Fibroblast of lung (primary cell): ENCODE results near the gene IGIP.

ENCODE experiments used
- EZH2 ChIP-seq: IDR thresholded peaks from 2 replicates; pipeline ENCODE4 v1.5.1; 2012; ENCODE audit warnings: low read length, control low read depth, mild to moderate bottlenecking; ENCODE audit errors: missing control alignments
- TF ChIP-seq, protein P1 (sequence below), 2 donors: IDR thresholded peaks in 1 of 2; conservative IDR thresholded peaks in 1 of 2; 1 replicate in 1 of 2; 2 replicates in 1 of 2; pipeline ENCODE4 v1.5.1; 2011 to 2012; ENCODE audit warnings: low read length in 2 of 2, control low read depth in 1 of 2, inconsistent platforms in 1 of 2, low read depth in 1 of 2, mild to moderate bottlenecking in 1 of 2

DNA sequence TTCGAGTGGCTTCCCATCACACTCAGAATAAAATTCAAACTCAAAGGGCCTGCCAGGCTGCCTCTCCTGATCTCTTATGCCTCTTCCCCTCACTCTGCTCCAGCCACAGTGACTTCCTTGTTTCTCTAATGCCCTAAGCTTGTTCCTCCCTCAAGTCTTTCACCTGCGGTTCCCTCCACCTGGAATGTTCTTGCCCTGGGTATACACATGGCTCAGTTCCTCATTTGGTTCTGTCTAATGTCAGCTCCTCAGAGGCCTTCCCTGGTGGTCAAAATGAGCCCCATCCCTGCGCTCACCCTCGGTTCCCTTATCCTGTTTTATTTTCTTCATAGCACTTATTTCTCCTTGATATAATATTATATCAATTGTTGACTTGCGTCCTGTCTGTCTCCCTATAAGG is 36.5 kb downstream of the IGIP start:
- no peak for TF ChIP-seq EZH2
- TF ChIP-seq, protein P1, sequence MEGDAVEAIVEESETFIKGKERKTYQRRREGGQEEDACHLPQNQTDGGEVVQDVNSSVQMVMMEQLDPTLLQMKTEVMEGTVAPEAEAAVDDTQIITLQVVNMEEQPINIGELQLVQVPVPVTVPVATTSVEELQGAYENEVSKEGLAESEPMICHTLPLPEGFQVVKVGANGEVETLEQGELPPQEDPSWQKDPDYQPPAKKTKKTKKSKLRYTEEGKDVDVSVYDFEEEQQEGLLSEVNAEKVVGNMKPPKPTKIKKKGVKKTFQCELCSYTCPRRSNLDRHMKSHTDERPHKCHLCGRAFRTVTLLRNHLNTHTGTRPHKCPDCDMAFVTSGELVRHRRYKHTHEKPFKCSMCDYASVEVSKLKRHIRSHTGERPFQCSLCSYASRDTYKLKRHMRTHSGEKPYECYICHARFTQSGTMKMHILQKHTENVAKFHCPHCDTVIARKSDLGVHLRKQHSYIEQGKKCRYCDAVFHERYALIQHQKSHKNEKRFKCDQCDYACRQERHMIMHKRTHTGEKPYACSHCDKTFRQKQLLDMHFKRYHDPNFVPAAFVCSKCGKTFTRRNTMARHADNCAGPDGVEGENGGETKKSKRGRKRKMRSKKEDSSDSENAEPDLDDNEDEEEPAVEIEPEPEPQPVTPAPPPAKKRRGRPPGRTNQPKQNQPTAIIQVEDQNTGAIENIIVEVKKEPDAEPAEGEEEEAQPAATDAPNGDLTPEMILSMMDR (conservative IDR thresholded peaks at IDR 0.05 in 1 of 2, IDR thresholded peaks at IDR 0.05 in 1 of 2; ENCODE audit: low read depth in 1 of 2, low read length in 2 of 2), result no peak
